ENCODE results near the gene NFYC. TPM values are rescaled to one million over a fixed set of nuclear protein-coding genes. Genes with fewer than 3 reads are reported as not detected.
"Not testable (repeated sequence)": the region's sequence is repeated elsewhere in the genome, so short reads cannot be mapped to it uniquely, and the experiment has no call there.

NFYC gene
- total RNA-seq, 1 donor: 19.4 TPM

- H3K9me3 ChIP-seq (ENCODE audit: low read depth, low read length): no peaks in the 10 kb centered on the region
- H3K4me3 ChIP-seq (ENCODE audit: low read length): no peak overlapping the region
- peaks cover 26% of the 10 kb centered on the region for H3K4me1 ChIP-seq (ENCODE audit: insufficient read depth, low read length)
- H3K27me3 ChIP-seq (ENCODE audit: insufficient read depth, low read length): no peaks in the 10 kb centered on the region
Measured at GRCh38 chr1:40689737-40690136, 1.8 kb upstream of the NFYC start.

DNA sequence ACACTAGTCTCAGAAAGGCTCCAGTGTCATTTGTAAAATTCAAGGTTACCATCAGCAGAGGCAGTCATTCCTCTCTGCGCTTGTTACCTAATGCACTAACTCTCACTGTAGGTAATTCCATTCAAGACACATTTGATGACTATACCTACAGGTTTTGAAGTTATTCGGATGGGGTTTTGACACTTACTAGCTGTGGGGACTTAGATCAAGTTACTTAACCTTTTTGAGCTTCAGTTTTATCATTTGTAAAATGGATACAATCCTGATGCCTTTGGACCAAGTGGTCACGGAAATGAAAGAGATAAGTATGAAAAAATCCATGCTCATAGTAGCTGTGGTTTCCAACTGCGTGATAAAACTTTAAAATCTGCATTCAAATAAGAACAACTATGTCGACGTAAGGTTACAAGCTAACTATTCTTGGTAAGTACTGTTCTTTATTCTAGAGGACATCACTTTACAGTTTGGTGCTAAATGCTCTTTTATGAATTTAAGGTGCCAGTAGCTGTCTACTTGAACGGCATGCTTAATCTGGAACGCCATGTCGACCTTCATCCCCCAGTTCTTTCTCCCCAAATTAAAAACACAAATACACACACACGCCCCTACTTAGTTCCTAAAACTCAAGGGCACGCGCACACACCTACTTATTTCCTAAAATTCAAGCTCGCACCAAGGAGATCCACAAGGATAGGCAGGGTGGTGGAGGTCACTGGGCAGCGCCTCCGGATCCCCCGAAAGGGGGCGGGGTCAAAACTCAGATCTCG lies 550 bp upstream of the NFYC start:
- Histone ChIP-seq H3K9me3 (ENCODE audit: low read depth, low read length) (no peaks in the 10 kb centered on the region), H3K27me3 (ENCODE audit: insufficient read depth, low read length) (no peaks in the 10 kb centered on the region), H3K4me3 (ENCODE audit: low read length) (peak overlapping the region; percentile 83), H3K4me1 (ENCODE audit: insufficient read depth, low read length) (peaks cover 33% of the 10 kb centered on the region)

- H3K27me3 ChIP-seq (ENCODE audit: insufficient read depth, low read length): no peaks in the 10 kb centered on the region
Measured at GRCh38 chr1:40692429-40692895, 958 bp downstream of the NFYC start.

DNA sequence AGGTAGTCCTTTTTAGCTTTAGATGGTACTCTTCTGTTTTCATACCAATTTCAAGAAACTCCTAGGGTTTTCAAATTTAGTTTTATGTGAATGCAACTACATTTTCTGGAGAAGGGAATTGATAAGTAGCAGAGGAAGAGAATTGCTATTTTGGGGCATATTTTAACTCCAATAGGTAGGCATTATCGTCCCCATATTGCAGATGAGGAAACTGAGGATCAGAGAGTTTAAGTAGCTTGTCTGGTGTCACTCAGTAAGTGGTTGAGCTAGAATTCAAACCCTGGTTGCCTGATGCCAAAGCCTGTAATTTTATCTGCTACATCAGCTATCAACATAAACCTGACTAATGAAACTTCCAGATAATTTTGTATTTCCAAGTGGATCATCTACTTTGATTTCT lies 1.9 kb downstream of the NFYC start:
- Histone ChIP-seq H3K4me3 (ENCODE audit: low read length) (no peak overlapping the region), H3K27me3 (ENCODE audit: insufficient read depth, low read length) (no peaks in the 10 kb centered on the region), H3K4me1 (ENCODE audit: insufficient read depth, low read length) (peaks cover 51% of the 10 kb centered on the region), H3K9me3 (ENCODE audit: low read depth, low read length) (no peaks in the 10 kb centered on the region)

More at GRCh38 chr1:40692429-40692895, 958 bp downstream of the NFYC start:
- H3K4me1 ChIP-seq (ENCODE audit: insufficient read depth, low read length): peaks cover 46% of the 10 kb centered on the region
- H3K9me3 ChIP-seq (ENCODE audit: low read depth, low read length): no peaks in the 10 kb centered on the region
- peak overlapping the region; percentile 83 for H3K4me3 ChIP-seq (ENCODE audit: low read length)

GRCh38 chr1:40694353-40694874 lies 2.9 kb downstream of the NFYC start:
- Histone ChIP-seq H3K4me1 (ENCODE audit: insufficient read depth, low read length) (peaks cover 60% of the 10 kb centered on the region), H3K4me3 (ENCODE audit: low read length) (no peak overlapping the region)

GRCh38 chr1:40696294-40696693 lies 4.8 kb downstream of the NFYC start:
- H3K27me3 ChIP-seq (ENCODE audit: insufficient read depth, low read length): no peaks in the 10 kb centered on the region
- H3K9me3 ChIP-seq (ENCODE audit: low read depth, low read length): no peaks in the 10 kb centered on the region
- H3K4me1 ChIP-seq (ENCODE audit: insufficient read depth, low read length): peaks cover 75% of the 10 kb centered on the region
- H3K4me3 ChIP-seq (ENCODE audit: low read length): no peak overlapping the region

More at GRCh38 chr1:40694353-40694874, 2.9 kb downstream of the NFYC start:
- no peaks in the 10 kb centered on the region for H3K9me3 ChIP-seq (ENCODE audit: low read depth, low read length)
- no peaks in the 10 kb centered on the region for H3K27me3 ChIP-seq (ENCODE audit: insufficient read depth, low read length)

DNA sequence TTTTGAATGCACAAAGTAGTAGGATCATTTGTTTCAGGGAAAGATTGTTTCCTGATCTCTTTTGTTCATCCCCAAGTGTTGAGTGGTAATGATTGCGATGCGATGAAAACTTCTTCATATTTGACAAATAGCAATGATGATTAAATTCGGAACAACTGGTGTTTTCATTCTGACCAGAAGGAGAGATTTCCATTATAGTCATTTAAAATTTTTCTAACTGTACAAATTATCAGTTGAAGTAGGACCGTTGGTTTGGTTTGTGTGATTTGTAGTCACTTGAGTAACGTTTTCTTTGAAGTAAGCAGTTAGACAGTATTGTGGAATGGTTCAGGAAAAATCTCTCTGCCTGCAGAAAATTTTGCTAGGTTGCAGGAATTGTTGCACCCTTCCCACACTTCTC lies 5.9 kb downstream of the NFYC start:
- H3K4me1 ChIP-seq (ENCODE audit: insufficient read depth, low read length): peaks cover 82% of the 10 kb centered on the region
- H3K4me3 ChIP-seq (ENCODE audit: low read length): no peak overlapping the region
- H3K27me3 ChIP-seq (ENCODE audit: insufficient read depth, low read length): no peaks in the 10 kb centered on the region
- no peaks in the 10 kb centered on the region for H3K9me3 ChIP-seq (ENCODE audit: low read depth, low read length)

GRCh38 chr1:40699787-40700186 lies 8.3 kb downstream of the NFYC start:
- H3K4me3 ChIP-seq (ENCODE audit: low read length): no peak overlapping the region
- H3K4me1 ChIP-seq (ENCODE audit: insufficient read depth, low read length): peaks cover 76% of the 10 kb centered on the region
- H3K9me3 ChIP-seq (ENCODE audit: low read depth, low read length): no peaks in the 10 kb centered on the region
- H3K27me3 ChIP-seq (ENCODE audit: insufficient read depth, low read length): no peaks in the 10 kb centered on the region

- Histone ChIP-seq H3K9me3 (ENCODE audit: low read depth, low read length) (no peaks in the 10 kb centered on the region), H3K27me3 (ENCODE audit: insufficient read depth, low read length) (no peaks in the 10 kb centered on the region), H3K4me3 (ENCODE audit: low read length) (no peak overlapping the region), H3K4me1 (ENCODE audit: insufficient read depth, low read length) (peaks cover 64% of the 10 kb centered on the region)
Measured at GRCh38 chr1:40701684-40702083, 10.2 kb downstream of the NFYC start.

DNA sequence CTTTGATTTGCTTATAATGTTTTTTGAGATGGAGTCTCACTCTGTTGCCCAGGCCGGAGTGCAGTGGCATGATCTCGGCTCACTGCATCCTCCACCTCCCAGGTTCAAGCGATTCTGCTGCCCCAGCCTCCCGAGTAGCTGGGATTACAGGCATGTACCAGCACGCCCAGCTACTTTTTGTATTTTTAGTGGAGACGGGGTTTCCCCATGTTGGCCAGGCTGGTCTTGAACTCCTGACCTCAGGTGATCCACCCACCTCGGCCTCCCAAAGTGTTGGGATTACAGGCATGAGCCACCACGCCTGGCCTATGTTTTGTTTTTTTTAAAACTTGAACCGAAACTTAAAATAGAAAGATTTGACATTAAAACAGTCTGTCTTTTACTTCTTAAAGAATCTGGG lies 11.3 kb downstream of the NFYC start:
- not testable (repeated sequence) for H3K27me3 ChIP-seq (ENCODE audit: insufficient read depth, low read length); H3K9me3 ChIP-seq (ENCODE audit: low read depth, low read length); H3K4me3 ChIP-seq (ENCODE audit: low read length)
- H3K4me1 ChIP-seq (ENCODE audit: insufficient read depth, low read length): peaks cover 57% of the 10 kb centered on the region

DNA sequence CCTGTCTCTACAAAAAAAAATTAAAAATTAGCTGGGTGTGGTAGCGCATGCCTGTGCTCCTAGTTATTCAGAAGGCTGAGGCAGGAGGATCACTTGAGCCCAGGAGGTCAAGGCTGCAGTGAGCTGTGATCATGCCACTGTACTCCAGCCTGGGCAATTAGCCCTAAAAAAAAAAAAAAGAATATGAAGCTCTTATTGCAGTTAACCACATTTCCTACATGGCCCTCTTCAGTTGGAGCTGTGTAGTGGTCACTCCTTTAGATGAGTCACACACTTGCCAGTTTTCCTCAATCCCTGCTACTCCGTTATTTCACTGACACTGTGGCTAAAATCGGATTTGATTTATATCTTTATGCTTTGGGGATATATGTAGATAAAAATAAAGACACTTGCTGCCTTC lies 11.8 kb downstream of the NFYC start:
- Histone ChIP-seq H3K9me3 (ENCODE audit: low read depth, low read length) (no peaks in the 10 kb centered on the region), H3K4me1 (ENCODE audit: insufficient read depth, low read length) (peaks cover 60% of the 10 kb centered on the region), H3K27me3 (ENCODE audit: insufficient read depth, low read length) (no peaks in the 10 kb centered on the region), H3K4me3 (ENCODE audit: low read length) (no peak overlapping the region)

DNA sequence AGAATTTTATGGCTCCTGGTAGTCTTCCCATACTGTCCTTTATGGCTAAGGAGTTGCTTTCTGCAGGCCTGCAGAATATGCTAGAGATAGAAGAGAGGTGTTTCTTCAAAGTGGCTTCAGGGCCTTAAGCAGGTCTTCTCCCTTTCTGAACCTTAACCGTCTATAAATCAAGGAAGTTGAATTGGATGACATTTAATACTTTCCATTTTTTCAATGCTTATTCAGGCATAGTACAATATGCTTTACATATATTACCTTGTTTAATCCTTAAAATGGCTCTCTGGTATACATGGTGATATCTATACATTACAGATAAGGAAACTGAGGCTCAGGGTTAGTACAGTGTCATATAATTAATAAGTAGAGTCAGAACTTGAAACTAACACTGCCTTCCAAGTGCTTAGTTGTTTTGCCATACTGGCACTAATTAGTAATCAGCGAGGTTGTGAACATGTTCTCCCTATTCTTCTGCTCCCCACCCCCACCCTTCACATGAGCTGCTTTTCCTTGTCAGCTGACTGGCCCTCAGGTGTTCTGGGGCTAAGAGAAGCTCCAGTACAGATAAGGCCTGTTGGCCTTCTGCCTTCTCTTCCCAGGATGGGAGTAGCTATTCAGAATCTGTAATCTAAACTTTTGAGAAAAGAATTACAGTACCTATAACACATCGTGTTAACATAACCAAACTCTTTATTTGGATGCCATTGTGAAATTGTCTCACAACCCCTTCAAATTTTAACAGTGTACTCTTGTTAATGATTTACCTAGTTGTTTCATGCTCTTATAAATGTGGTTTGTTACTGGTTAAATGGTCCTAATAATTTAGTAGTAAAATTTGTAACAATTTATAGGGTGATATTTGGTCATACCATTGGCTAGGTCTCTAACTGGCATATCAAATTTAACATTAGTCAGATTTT lies 13.6 kb downstream of the NFYC start:
- Histone ChIP-seq H3K4me1 (ENCODE audit: insufficient read depth, low read length) (peaks cover 62% of the 10 kb centered on the region), H3K27me3 (ENCODE audit: insufficient read depth, low read length) (no peaks in the 10 kb centered on the region), H3K9me3 (ENCODE audit: low read depth, low read length) (no peaks in the 10 kb centered on the region), H3K4me3 (ENCODE audit: low read length) (no peak overlapping the region)

DNA sequence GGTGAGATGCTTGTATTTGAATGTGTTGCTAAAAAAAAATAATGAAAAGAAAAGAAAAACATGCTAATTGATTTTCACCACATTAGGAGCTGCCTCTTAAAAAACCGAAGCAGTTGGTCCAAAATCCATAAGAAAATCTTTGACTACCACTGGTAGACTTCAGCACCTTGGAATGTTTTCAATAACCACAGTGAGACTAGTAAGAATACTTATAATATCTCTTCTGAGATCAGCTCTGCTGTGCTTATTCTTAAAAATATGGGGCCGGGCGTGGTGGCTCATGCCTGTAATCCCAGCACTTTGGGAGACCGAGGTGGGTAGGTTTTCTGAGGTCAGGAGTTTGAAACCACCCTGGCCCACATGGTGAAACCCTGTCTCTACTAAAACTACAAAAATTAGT lies 15.1 kb downstream of the NFYC start:
- H3K4me1 ChIP-seq (ENCODE audit: insufficient read depth, low read length): peaks cover 63% of the 10 kb centered on the region
- no peaks in the 10 kb centered on the region for H3K9me3 ChIP-seq (ENCODE audit: low read depth, low read length)
- H3K4me3 ChIP-seq (ENCODE audit: low read length): no peak overlapping the region
- no peaks in the 10 kb centered on the region for H3K27me3 ChIP-seq (ENCODE audit: insufficient read depth, low read length)

GRCh38 chr1:40708750-40709099 lies 17.2 kb downstream of the NFYC start:
- Histone ChIP-seq H3K4me1 (ENCODE audit: insufficient read depth, low read length) (peaks cover 65% of the 10 kb centered on the region), H3K27me3 (ENCODE audit: insufficient read depth, low read length) (no peaks in the 10 kb centered on the region), H3K4me3 (ENCODE audit: low read length) (peak overlapping the region; percentile 52), H3K9me3 (ENCODE audit: low read depth, low read length) (no peaks in the 10 kb centered on the region)

DNA sequence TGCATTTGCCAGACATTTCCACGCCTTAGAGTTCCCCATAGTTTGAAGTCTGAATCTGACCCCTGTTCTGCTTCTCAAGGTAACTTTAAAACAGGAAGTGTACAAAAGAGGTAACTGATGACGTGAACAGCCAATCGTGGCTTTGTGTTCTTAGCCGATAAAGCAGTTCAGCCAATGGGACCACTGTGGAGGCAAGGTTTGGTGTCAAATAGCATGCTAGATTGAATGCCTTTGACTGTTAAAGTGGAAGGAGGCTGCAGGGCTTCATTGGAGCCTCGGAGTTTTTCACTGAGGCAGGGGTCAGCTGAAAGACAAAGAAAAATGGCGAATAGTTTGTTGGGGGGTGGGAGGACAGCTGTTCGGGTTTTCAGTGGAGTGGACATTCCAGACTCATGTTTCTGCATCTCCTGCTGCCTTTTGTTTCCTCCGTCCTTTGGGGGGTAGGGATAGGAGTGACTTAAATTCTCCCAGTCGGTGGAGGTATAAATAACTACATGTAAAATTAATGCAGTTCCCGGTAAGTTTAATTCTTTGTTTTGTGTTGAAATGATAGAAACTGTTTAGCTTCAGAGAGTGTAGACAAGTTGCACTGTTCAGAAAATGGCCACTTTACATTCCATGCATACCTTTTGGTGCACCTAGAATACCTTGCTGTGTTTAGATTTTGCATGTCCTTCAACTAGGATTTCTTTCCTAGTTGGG lies 17.7 kb downstream of the NFYC start:
- no peaks in the 10 kb centered on the region for H3K27me3 ChIP-seq (ENCODE audit: insufficient read depth, low read length)
- no peaks in the 10 kb centered on the region for H3K9me3 ChIP-seq (ENCODE audit: low read depth, low read length)
- H3K4me3 ChIP-seq (ENCODE audit: low read length): peak overlapping the region; percentile 52
- peaks cover 67% of the 10 kb centered on the region for H3K4me1 ChIP-seq (ENCODE audit: insufficient read depth, low read length)
